ENCODE results near the gene LARP6.

- TF ChIP-seq CTCF (IDR thresholded peaks at IDR 0.05) (no peak), ZFX (IDR thresholded peaks at IDR 0.05; ENCODE audit: borderline replicate concordance) (no peak)
These were observed 18.1 kb downstream of the LARP6 start for GRCh38 chr15:70835841-70836240.

Measured in 22Rv1 (cell line).